GM12878 (cell line): ENCODE measurements around the gene POLD1. TPM values are rescaled to one million over a fixed set of nuclear protein-coding genes. Genes with fewer than 3 reads are reported as not detected.

Experiments
- ATF7 ChIP-seq: fragments of 450-650 bp; IDR thresholded peaks from 2 replicates; pipeline ENCODE4 v1.6.1; 2016; ENCODE audit warnings: low read depth, mild to moderate bottlenecking
- E4F1 ChIP-seq: fragments of 450-650 bp; IDR thresholded peaks from 2 replicates; pipeline ENCODE4 v1.6.1; 2018; ENCODE audit warnings: borderline replicate concordance, mild to moderate bottlenecking; ENCODE audit not compliant: partially characterized antibody
- EED ChIP-seq: sonication (generic); IDR thresholded peaks from 2 replicates; pipeline ENCODE4 v1.6.1; 2016; ENCODE audit warnings: antibody characterized with exemption, low read depth
- HCFC1 ChIP-seq: fragments of 150-350 bp; IDR thresholded peaks from 2 replicates; pipeline ENCODE4 v1.6.1; 2014; ENCODE audit warnings: low read length
- IKZF1 ChIP-seq: fragments of 450-650 bp; conservative IDR thresholded peaks from 2 replicates; pipeline ENCODE4 v1.6.1; 2017; ENCODE audit warnings: antibody characterized with exemption, mild to moderate bottlenecking
- JUND ChIP-seq: IDR thresholded peaks from 2 replicates; pipeline ENCODE4 v1.6.1; 2012; ENCODE audit warnings: low read depth, mild to moderate bottlenecking, low read length, improper control_type of control experiment, moderate library complexity
- KAT2A ChIP-seq: conservative IDR thresholded peaks from 2 replicates; pipeline ENCODE4 v1.6.1; 2011; ENCODE audit warnings: low read depth, low read length; ENCODE audit not compliant: control insufficient read depth
- KDM1A ChIP-seq: fragments of 200-600 bp; sonication (generic); IDR thresholded peaks from 2 replicates; pipeline ENCODE4 v1.6.1; 2016; ENCODE audit warnings: borderline replicate concordance
- MXI1 ChIP-seq: fragments of 150-350 bp; IDR thresholded peaks from 2 replicates; pipeline ENCODE4 v1.6.1; 2011; ENCODE audit warnings: low read depth, mild to moderate bottlenecking, inconsistent platforms, low read length, improper control_type of control experiment
- POLR2A ChIP-seq: IDR thresholded peaks from 2 replicates; pipeline ENCODE4 v1.6.1; 2011; ENCODE audit warnings: low read depth, mild to moderate bottlenecking, low read length
- PRDM15 ChIP-seq: fragments of 450-650 bp; formaldehyde crosslinking; IDR thresholded peaks from 2 replicates; pipeline ENCODE4 v1.4.0; 2020; ENCODE audit warnings: mild to moderate bottlenecking, moderate library complexity
- RAD21 ChIP-seq: IDR thresholded peaks from 2 replicates; pipeline ENCODE4 v1.6.1; 2011; ENCODE audit warnings: mild to moderate bottlenecking, low read depth, low read length, moderate library complexity; ENCODE audit not compliant: insufficient read depth
- RELB ChIP-seq: fragments of 450-650 bp; IDR thresholded peaks from 2 replicates; pipeline ENCODE4 v1.6.1; 2017; ENCODE audit warnings: low read depth, mild to moderate bottlenecking, moderate library complexity
- SREBF2 ChIP-seq: IDR thresholded peaks from 2 replicates; pipeline ENCODE4 v1.6.1; 2012; ENCODE audit warnings: mild to moderate bottlenecking, low read length
- SRF ChIP-seq, 2 experiments: IDR thresholded peaks; 2 replicates each; pipeline ENCODE4 v1.6.1; 2011; ENCODE audit warnings: low read depth in 2 of 2, low read length in 2 of 2, mild to moderate bottlenecking in 1 of 2, moderate library complexity in 1 of 2
- STAT1 ChIP-seq: fragments of 450-650 bp; conservative IDR thresholded peaks from 2 replicates; pipeline ENCODE4 v1.6.1; 2014; ENCODE audit warnings: antibody characterized with exemption, mild to moderate bottlenecking
- ZBTB4 ChIP-seq: fragments of 450-650 bp; formaldehyde crosslinking; IDR thresholded peaks from 2 replicates; pipeline ENCODE4 v1.4.0; 2022; ENCODE audit warnings: mild to moderate bottlenecking, moderate library complexity
- polyA plus RNA-seq, 11 experiments: library from polyadenylated mRNA; depleted of rRNA in 4 of 11; unstranded in 6 of 11; stranded (reverse) in 5 of 11; fragments of >200 nt; fragmentation: Nextera tagmentation in 4 of 11; fragmentation: Illumina TruSeq in 1 of 11; extraction: Ambion mirVana in 4 of 11; extraction: Trizol in 1 of 11; gene quantifications; 1 replicate in 1 of 11; 2 replicates in 10 of 11; pipeline versions ENCODE4 v1.2.1 to v1.2.3, GENCODE V29; 2011 to 2016; ENCODE audit warnings: inconsistent platforms in 2 of 11, missing spikeins in 2 of 11, low read depth in 1 of 11
- total RNA-seq, 4 experiments: library from RNA; depleted of rRNA in 3 of 4; stranded (reverse); fragments of >200 nt in 3 of 4; fragmentation: Illumina TruSeq in 1 of 4; extraction: Trizol in 1 of 4; gene quantifications; 2 replicates each; pipeline versions ENCODE4 v1.2.1 to v1.2.3, GENCODE V29; 2013 to 2021

POLD1 gene
- total and polyA plus RNA-seq, 10 of the 15 experiments (the other 5 are each of a cell fraction or from before 2014, with no cell fraction given): 0.76 to 165 (median 63.4) TPM

GRCh38 chr19:50358483-50359327 is 25.4 kb upstream of the POLD1 start (continued):
- TF ChIP-seq E4F1: no peak
- no peak for TF ChIP-seq KAT2A
- TF ChIP-seq HCFC1: no peak; the same call in 1 of the 2 replicates
- TF ChIP-seq MXI1: no peak
- no peak for TF ChIP-seq SREBF2
- TF ChIP-seq POLR2A: peak; percentile 77
- no peak for TF ChIP-seq STAT1
- TF ChIP-seq KDM1A: no peak
- peak; percentile 100 for TF ChIP-seq ATF7
- TF ChIP-seq ZBTB4: 0 out of 2 replicates have a peak, but pooled peaks have one; percentile 74
- peak; percentile 89 for TF ChIP-seq JUND
- no peak for TF ChIP-seq RAD21
- peak; percentile 31 for TF ChIP-seq IKZF1
- peak; percentile 81; the same call in 1 of the 2 replicates for TF ChIP-seq PRDM15 (CRISPR knock-in tag)
- peak; percentile 69 for TF ChIP-seq EED
- no peak for TF ChIP-seq SRF (IDR thresholded peaks at IDR 0.05; ENCODE audit: low read depth in 2 of 2, low read length in 2 of 2)
- no peak for TF ChIP-seq RELB
